Hepatocyte (in vitro differentiated cells): ENCODE data around the gene CALCOCO2. TPM values are rescaled to one million over a fixed set of nuclear protein-coding genes. Genes with fewer than 3 reads are reported as not detected.

Experiments
- DNase-seq: peaks from one replicate; pipeline ENCODE4 v3.0.0-alpha.2; 2016; ENCODE audit warnings: low spot score
- H2AFZ ChIP-seq: fragments of 200-600 bp; sonication (generic); 2 replicates; pipeline ENCODE4 v1.6.0; 2016; ENCODE audit warnings: antibody characterized with exemption, mild to moderate bottlenecking
- H3K27ac ChIP-seq: fragments of 200-600 bp; sonication (generic); 2 replicates; pipeline ENCODE4 v1.5.1; 2016; ENCODE audit warnings: mild to moderate bottlenecking
- H3K27me3 ChIP-seq: fragments of 200-600 bp; sonication (generic); 2 replicates; pipeline ENCODE4 v1.6.1; 2016
- H3K36me3 ChIP-seq: fragments of 200-600 bp; sonication (generic); replicated peaks from 2 replicates; pipeline ENCODE4 v1.5.1; 2016; ENCODE audit warnings: low read depth; ENCODE audit not compliant: insufficient read depth
- H3K4me1 ChIP-seq: fragments of 200-600 bp; sonication (generic); 2 replicates; pipeline ENCODE4 v1.5.1; 2016; ENCODE audit warnings: mild to moderate bottlenecking, moderate library complexity; ENCODE audit not compliant: insufficient read depth
- H3K4me2 ChIP-seq: fragments of 200-600 bp; sonication (generic); 2 replicates; pipeline ENCODE4 v1.6.0; 2016
- H3K4me3 ChIP-seq: fragments of 200-600 bp; sonication (generic); 2 replicates; pipeline ENCODE4 v1.5.1; 2016; ENCODE audit warnings: mild to moderate bottlenecking
- H3K79me2 ChIP-seq: fragments of 200-600 bp; sonication (generic); 2 replicates; pipeline ENCODE4 v1.6.0; 2017; ENCODE audit warnings: mild to moderate bottlenecking
- H3K9me2 ChIP-seq: fragments of 200-600 bp; sonication (generic); replicated peaks from 2 replicates; pipeline ENCODE4 v1.6.0; 2017; ENCODE audit warnings: mild to moderate bottlenecking; ENCODE audit not compliant: insufficient read depth
- H3K9me3 ChIP-seq: fragments of 200-600 bp; sonication (generic); 2 replicates; pipeline ENCODE4 v1.5.1; 2016; ENCODE audit warnings: low read depth, mild to moderate bottlenecking
- H4K20me1 ChIP-seq: fragments of 200-600 bp; sonication (generic); 2 replicates; pipeline ENCODE4 v1.6.0; 2016; ENCODE audit warnings: mild to moderate bottlenecking; ENCODE audit not compliant: insufficient read depth, poor library complexity, severe bottlenecking
- EZH2 ChIP-seq: fragments of 200-600 bp; sonication (generic); IDR thresholded peaks from 2 replicates; pipeline ENCODE4 v1.6.1; 2016; ENCODE audit warnings: antibody characterized with exemption, mild to moderate bottlenecking, borderline replicate concordance
- EZH2phosphoT487 ChIP-seq: fragments of 200-600 bp; sonication (generic); IDR thresholded peaks from one replicate; pipeline ENCODE4 v1.6.1; 2018; ENCODE audit warnings: antibody characterized with exemption, mild to moderate bottlenecking, low read depth, moderate library complexity; ENCODE audit not compliant: unreplicated experiment, severe bottlenecking
- WGBS: methylation state at CpG from one replicate; pipeline ENCODE4 v1.1.6; 2016; ENCODE audit warnings: low lambda C conversion rate; ENCODE audit errors: missing lambda C conversion rate; 5-methylcytosine and 5-hydroxymethylcytosine counted together
- polyA plus RNA-seq: library from polyadenylated mRNA; unstranded; fragments of >200 nt; fragmentation: Nextera tagmentation; extraction: Ambion mirVana; gene quantifications from 2 replicates; pipeline ENCODE4 v1.2.1, GENCODE V29; 2016
- total RNA-seq: library from RNA; depleted of rRNA; stranded (reverse); fragments of >200 nt; gene quantifications from 2 replicates; pipeline ENCODE4 v1.2.3, GENCODE V29; 2014
- TF ChIP-seq, protein P1 (sequence below): fragments of 200-600 bp; sonication (generic); IDR thresholded peaks from 2 replicates; pipeline ENCODE4 v1.5.1; 2016; ENCODE audit warnings: antibody characterized with exemption, mild to moderate bottlenecking; ENCODE audit not compliant: poor library complexity

CALCOCO2 gene
- total and polyA plus RNA-seq, 2 experiments from 2014 or later, result 76.3 to 79.2 TPM

DNA sequence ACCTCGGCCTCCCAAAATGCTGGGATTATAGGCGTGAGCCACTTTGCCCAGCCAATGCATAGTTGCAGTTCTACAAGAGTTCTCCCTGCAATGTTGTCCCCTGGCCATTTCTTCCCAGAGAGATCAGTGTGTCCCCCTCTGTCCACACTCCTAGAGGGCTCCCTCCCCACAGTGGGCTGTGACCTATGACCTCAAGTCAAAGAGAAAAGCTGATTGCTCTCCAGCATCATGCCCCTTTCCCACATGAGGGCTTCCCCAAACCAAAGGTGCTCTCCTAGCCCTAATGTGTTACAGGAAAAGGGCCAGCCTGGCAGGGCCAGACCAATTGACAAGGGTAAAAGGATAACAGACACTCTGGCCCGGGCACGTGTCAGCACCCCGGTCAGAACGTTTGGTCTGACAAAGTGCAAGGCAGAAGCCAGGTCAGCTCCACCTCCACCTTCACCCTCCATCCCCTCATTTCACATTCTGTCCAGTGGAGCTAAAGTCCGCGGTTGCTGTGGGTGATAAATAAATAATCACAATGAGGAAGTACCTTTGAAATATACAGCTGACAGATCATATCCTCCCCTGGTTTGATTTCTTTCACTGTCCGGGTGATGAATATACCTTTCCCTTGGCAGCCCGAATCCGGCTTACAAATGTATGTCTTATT is 31.6 kb upstream of the CALCOCO2 start:
- Histone ChIP-seq H3K27me3 (no peaks in the 10 kb centered on the region), H3K9me3 (no peaks in the 10 kb centered on the region), H3K4me2 (no peak overlapping the region), H3K4me1 (peaks cover 26% of the 10 kb centered on the region), H2AFZ (no peak overlapping the region), H3K36me3 (no peaks in the 10 kb centered on the region), H3K9me2 (no peaks in the 10 kb centered on the region), H3K4me3 (no peak overlapping the region), H3K27ac (peak overlapping the region; percentile 31), H4K20me1 (no peaks in the 10 kb centered on the region), H3K79me2 (no peaks in the 10 kb centered on the region)
- peak; percentile 24 for DNase-seq
- TF ChIP-seq, protein P1, sequence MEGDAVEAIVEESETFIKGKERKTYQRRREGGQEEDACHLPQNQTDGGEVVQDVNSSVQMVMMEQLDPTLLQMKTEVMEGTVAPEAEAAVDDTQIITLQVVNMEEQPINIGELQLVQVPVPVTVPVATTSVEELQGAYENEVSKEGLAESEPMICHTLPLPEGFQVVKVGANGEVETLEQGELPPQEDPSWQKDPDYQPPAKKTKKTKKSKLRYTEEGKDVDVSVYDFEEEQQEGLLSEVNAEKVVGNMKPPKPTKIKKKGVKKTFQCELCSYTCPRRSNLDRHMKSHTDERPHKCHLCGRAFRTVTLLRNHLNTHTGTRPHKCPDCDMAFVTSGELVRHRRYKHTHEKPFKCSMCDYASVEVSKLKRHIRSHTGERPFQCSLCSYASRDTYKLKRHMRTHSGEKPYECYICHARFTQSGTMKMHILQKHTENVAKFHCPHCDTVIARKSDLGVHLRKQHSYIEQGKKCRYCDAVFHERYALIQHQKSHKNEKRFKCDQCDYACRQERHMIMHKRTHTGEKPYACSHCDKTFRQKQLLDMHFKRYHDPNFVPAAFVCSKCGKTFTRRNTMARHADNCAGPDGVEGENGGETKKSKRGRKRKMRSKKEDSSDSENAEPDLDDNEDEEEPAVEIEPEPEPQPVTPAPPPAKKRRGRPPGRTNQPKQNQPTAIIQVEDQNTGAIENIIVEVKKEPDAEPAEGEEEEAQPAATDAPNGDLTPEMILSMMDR, result no peak
- TF ChIP-seq EZH2phosphoT487 (no peak), EZH2 (no peak)
- WGBS, result 76% methylated on average over 11 of the region's 11 CpGs

DNA sequence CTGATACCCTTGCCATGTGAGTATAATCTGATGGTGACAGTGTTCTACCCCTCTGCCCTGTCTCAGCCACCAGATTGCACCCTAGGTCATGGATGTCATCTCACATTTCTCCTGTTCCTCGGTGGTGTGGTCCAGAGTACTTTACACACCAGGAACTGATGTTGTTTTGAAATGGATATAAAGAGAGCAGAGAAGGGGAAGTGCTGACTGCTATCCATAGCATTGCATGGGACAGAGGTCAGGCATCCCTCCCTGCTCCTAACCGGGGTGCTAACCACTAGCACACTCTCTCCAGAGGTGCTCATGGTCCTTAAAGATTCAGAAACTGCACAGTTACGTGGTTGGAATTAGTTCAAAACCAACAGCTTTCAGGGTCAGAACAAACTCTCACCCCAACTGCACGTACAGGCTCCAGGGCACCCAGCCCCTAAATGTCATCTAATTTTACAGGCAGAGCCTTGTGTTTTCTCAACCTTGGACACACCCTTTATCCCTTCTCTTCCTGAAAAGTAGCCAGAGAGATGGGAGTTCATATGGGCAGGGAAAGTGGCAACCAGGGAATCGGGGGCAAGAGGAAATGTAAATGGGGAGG is 30.1 kb upstream of the CALCOCO2 start:
- H3K4me3 ChIP-seq, result no peak overlapping the region
- TF ChIP-seq EZH2, result no peak
- TF ChIP-seq, protein P1, result no peak
- no peak for TF ChIP-seq EZH2phosphoT487
- H3K27me3 ChIP-seq, result no peaks in the 10 kb centered on the region
- no peaks in the 10 kb centered on the region for H3K36me3 ChIP-seq
- H3K9me3 ChIP-seq, result no peaks in the 10 kb centered on the region
- peaks cover 14% of the 10 kb centered on the region for H3K4me1 ChIP-seq
- H3K79me2 ChIP-seq, result no peaks in the 10 kb centered on the region
- DNase-seq, result no peak
- H3K4me2 ChIP-seq, result no peak overlapping the region
- no peak overlapping the region for H2AFZ ChIP-seq
- no peak overlapping the region for H3K27ac ChIP-seq
- H3K9me2 ChIP-seq, result no peaks in the 10 kb centered on the region
- 71% methylated on average over 5 of the region's 5 CpGs for WGBS
- no peaks in the 10 kb centered on the region for H4K20me1 ChIP-seq

DNA sequence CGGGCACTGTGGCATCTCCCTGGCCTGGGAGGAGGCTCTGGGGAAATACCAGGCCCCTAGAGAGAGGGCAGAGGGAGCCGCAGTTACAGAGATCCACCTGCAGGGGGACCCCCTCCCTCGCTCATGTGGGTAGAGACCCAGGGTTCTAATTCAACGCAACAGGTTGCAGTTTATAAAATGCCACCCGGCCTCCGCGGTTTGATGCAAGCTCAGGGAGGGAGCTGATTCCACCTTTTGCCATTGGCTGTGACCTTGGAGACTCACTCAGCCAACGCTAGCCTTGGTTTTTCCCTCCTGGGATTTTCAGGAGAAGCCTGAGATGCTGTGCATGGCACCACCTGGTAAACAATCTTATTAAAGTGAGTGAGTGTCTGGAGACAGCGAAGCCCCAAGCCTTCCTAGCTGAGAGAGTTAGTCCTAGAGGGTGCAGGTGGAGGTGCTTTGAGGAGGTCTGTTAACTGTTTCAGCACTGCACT is 25.9 kb upstream of the CALCOCO2 start:
- H3K4me1 ChIP-seq, result peaks cover 9% of the 10 kb centered on the region
- H3K27me3 ChIP-seq, result no peaks in the 10 kb centered on the region
- no peaks in the 10 kb centered on the region for H3K36me3 ChIP-seq
- no peak overlapping the region for H2AFZ ChIP-seq
- TF ChIP-seq, protein P1, result peak; percentile 93
- no peak for TF ChIP-seq EZH2
- no peaks in the 10 kb centered on the region for H3K79me2 ChIP-seq
- 4% methylated on average over 9 of the region's 9 CpGs for WGBS
- no peak overlapping the region for H3K27ac ChIP-seq
- H4K20me1 ChIP-seq, result no peaks in the 10 kb centered on the region
- H3K9me3 ChIP-seq, result no peaks in the 10 kb centered on the region
- no peaks in the 10 kb centered on the region for H3K9me2 ChIP-seq
- no peak overlapping the region for H3K4me3 ChIP-seq
- peak overlapping the region; percentile 71 for H3K4me2 ChIP-seq
- peak; percentile 79 for DNase-seq
